HFF-Myc (cell line): ENCODE measurements around the gene SMAD6.

Experiments
- DNase-seq: peaks from one replicate; pipeline ENCODE4 v3.0.0-alpha.2; 2011; ENCODE audit warnings: low read depth; ENCODE audit errors: extremely low read depth
- H3K4me3 ChIP-seq: replicated peaks from 2 replicates; pipeline ENCODE4 v1.5.1; 2011; ENCODE audit warnings: low read depth, mild to moderate bottlenecking, control low read depth, low read length
- TF ChIP-seq, protein P1 (sequence below): IDR thresholded peaks from 2 replicates; pipeline ENCODE4 v1.5.1; 2012; ENCODE audit warnings: mild to moderate bottlenecking, low read depth, low read length, control low read depth; ENCODE audit errors: missing control alignments

Gene SMAD6

DNA sequence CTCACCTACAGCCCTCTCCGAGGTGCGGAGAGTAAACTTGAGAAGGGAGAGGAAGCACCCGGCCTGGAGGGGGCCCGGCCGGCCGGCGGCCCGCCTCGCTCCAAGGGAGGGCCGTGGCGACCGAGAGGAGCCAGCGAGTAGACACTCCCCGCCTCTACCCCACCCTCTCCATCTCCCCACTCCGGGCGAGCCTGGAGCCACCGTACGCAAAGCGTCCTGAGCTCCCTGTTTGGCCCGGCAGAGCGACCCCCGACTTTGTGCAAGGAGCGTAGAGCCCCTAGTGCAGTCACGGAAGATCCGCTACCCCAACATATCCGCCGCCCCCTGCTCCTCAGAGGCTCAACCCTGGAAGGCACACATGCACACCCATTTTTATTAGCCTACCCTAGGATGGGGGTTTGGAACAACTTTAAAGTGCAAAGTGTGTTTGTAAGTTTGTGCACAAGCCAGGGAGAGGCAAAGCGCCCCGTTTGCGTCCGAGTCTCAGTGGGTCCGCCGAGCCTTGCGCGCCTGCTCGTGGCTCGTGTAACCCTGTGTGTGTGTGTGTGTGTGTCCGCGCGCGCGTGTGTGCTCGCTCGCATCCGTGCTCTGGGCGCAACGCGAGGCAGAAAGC, 508 bp upstream of the SMAD6 start:
- peak overlapping the region; percentile 74 for H3K4me3 ChIP-seq
- TF ChIP-seq, protein P1, sequence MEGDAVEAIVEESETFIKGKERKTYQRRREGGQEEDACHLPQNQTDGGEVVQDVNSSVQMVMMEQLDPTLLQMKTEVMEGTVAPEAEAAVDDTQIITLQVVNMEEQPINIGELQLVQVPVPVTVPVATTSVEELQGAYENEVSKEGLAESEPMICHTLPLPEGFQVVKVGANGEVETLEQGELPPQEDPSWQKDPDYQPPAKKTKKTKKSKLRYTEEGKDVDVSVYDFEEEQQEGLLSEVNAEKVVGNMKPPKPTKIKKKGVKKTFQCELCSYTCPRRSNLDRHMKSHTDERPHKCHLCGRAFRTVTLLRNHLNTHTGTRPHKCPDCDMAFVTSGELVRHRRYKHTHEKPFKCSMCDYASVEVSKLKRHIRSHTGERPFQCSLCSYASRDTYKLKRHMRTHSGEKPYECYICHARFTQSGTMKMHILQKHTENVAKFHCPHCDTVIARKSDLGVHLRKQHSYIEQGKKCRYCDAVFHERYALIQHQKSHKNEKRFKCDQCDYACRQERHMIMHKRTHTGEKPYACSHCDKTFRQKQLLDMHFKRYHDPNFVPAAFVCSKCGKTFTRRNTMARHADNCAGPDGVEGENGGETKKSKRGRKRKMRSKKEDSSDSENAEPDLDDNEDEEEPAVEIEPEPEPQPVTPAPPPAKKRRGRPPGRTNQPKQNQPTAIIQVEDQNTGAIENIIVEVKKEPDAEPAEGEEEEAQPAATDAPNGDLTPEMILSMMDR, result no peak
- no peak for DNase-seq

DNA sequence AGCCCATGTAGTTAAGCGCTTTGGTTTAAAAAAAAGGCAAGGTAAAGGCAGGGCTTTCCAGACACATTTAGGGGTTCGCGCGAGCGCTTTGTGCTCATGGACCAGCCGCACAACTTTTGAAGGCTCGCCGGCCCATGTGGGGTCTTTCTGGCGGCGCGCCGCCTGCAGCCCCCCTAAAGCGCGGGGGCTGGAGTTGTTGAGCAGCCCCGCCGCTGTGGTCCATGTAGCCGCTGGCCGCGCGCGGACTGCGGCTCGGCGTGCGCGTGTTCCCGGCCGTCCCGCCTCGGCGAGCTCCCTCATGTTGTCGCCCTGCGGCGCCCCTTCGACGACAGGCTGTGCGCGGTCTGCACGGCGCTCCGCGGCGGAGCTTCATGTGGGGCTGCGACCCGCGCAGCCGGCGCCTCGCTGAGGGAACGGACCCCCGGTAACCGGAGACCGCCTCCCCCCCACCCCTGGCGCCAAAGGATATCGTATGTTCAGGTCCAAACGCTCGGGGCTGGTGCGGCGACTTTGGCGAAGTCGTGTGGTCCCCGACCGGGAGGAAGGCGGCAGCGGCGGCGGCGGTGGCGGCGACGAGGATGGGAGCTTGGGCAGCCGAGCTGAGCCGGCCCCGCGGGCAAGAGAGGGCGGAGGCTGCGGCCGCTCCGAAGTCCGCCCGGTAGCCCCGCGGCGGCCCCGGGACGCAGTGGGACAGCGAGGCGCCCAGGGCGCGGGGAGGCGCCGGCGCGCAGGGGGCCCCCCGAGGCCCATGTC, 927 bp downstream of the SMAD6 start:
- TF ChIP-seq, protein P1, result no peak
- H3K4me3 ChIP-seq, result peak overlapping the region; percentile 74
- no peak for DNase-seq

GRCh38 chr15:66703540-66703941, 1.5 kb downstream of the SMAD6 start:
- DNase-seq, result no peak
- H3K4me3 ChIP-seq, result peak overlapping the region; percentile 74

GRCh38 chr15:66704019-66704802, 2.2 kb downstream of the SMAD6 start:
- DNase-seq, result no peak
- peak overlapping the region; percentile 74 for H3K4me3 ChIP-seq
- TF ChIP-seq, protein P1, result no peak

More at GRCh38 chr15:66703540-66703941, 1.5 kb downstream of the SMAD6 start:
- TF ChIP-seq, protein P1, result no peak

DNA sequence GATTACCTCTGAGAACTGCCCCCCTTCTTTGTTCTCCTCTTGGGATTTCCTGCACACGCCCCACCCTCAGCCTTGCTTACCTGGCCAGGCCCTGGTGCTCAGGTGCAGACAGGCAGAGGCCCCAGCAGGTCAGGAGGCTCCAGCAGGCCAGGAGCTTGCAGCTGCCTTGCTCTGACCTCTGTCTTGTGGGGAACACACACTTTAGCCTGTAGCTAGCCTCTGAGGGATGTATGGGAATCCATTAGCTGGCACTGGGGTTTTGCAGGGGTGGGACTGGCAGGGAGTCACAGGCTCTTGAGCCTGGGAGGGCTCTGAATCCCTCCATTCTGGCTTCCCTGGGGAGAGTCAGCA, 2.7 kb downstream of the SMAD6 start:
- DNase-seq, result no peak
- peak overlapping the region; percentile 74 for H3K4me3 ChIP-seq
- TF ChIP-seq, protein P1, result no peak

DNA sequence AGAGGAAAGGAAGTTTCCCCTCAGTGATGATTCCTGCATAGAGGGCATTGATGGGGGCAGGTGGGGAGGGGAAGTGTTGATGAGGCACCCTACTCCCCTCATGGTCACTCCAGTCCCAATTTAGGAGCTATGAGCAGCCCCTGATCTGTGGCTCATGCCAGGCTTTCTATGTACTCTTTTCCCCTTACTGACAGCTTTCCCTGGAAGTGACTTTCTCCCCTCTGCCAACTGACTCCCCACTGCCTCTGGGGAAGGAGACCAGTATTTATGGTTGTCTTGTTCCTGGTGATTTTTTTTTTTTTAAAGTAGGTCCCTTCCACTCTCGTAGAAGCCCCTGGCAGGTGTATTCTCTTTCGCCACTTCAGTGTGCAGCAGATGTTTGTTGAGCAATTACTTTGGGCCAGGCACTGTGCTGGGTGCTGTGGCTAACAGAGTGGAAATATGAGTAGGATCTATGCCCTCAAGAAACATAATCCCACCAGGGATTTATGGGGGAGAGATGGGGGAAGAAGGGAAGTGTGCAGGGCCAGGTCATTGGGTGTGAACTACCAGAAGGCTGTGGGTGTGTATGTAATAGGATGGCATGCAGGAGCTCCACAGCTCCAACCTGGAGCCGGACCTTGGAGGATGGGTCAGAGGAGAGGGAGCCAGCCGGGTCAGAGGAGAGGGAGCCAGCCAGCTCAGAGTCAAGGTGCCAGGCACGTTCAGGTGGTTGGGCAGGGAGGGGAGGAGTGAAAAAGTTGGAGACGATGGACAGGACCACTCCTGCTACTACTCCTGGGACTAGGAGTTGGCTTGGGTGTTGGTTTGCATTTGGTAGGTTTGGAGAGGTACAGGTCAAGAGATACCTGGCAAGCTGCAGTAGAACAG, 3.5 kb downstream of the SMAD6 start:
- peak overlapping the region; percentile 74 for H3K4me3 ChIP-seq
- no peak for DNase-seq
- TF ChIP-seq, protein P1, result no peak
